IMR-90 (cell line): ENCODE results near the gene SGSH. TPM values are rescaled to one million over a fixed set of nuclear protein-coding genes. Genes with fewer than 3 reads are reported as not detected.

Experiments
- ATAC-seq: fragments of 200-7000 bp; cut with Tn5 transposase; 2 replicates; pipeline ENCODE4 v1.9.1; 2020; ENCODE audit warnings: low read depth, mild to moderate bottlenecking, moderate library complexity
- BruUV-seq: library from RNA; stranded (reverse); fragments of 400-500 nt; replicated peaks from 2 replicates; lab custom pipeline; 2021; lab: Mats Ljungman, UMichigan
- CTCF ChIA-PET: fragments of 300-600 bp; formaldehyde crosslinking; extraction: SDS; loops from one replicate; lab custom pipeline; 2021; ENCODE audit warnings: antibody characterized with exemption; lab: Yijun Ruan, JAX
- POLR2A ChIA-PET: fragments of 300-600 bp; sonication (Branson Sonifier 250); formaldehyde crosslinking; loops from one replicate; lab custom pipeline; 2022; ENCODE audit warnings: antibody characterized with exemption; ENCODE audit not compliant: unreplicated experiment; lab: Charles Lee
- DNase-seq: peaks from one replicate; pipeline ENCODE4 v3.0.0; 2013
- H2AFZ ChIP-seq: replicated peaks from 2 replicates; pipeline ENCODE3; 2013; ENCODE audit warnings: low read length, mild to moderate bottlenecking; ENCODE audit not compliant: poor library complexity
- H2AK5ac ChIP-seq: 2 replicates; pipeline ENCODE4 v1.6.1; 2013; ENCODE audit warnings: low read depth, low read length, inconsistent platforms
- H2AK9ac ChIP-seq: replicated peaks from 2 replicates; pipeline ENCODE3; 2013; ENCODE audit warnings: mild to moderate bottlenecking, low read depth, low read length, moderate library complexity; ENCODE audit not compliant: poor library complexity
- H2BK120ac ChIP-seq: 2 replicates; pipeline ENCODE4 v1.6.1; 2013; ENCODE audit warnings: low read depth, low read length, inconsistent platforms
- H2BK15ac ChIP-seq: 3 replicates; pipeline ENCODE4 v1.6.1; 2013; ENCODE audit warnings: low read depth, low read length, inconsistent platforms
- H2BK20ac ChIP-seq: 2 replicates; pipeline ENCODE4 v1.6.1; 2013; ENCODE audit warnings: low read depth, mild to moderate bottlenecking, inconsistent platforms, low read length, moderate library complexity
- H2BK5ac ChIP-seq: 2 replicates; pipeline ENCODE4 v1.6.1; 2013; ENCODE audit warnings: mild to moderate bottlenecking, low read depth, low read length, inconsistent platforms; ENCODE audit not compliant: poor library complexity, severe bottlenecking
- H3K14ac ChIP-seq: replicated peaks from 2 replicates; pipeline ENCODE4 v1.6.1; 2013; ENCODE audit warnings: low read depth, low read length, inconsistent platforms
- H3K18ac ChIP-seq: 2 replicates; pipeline ENCODE4 v1.6.1; 2013; ENCODE audit warnings: low read depth, low read length, control low read depth
- H3K23ac ChIP-seq: 2 replicates; pipeline ENCODE4 v1.6.1; 2013; ENCODE audit warnings: low read depth, low read length, inconsistent platforms
- H3K27ac ChIP-seq: 2 replicates; pipeline ENCODE4 v1.5.1; 2013; ENCODE audit warnings: mild to moderate bottlenecking, control low read depth, low read length; ENCODE audit not compliant: insufficient read depth
- H3K27me3 ChIP-seq: 2 replicates; pipeline ENCODE4 v1.6.1; 2013; ENCODE audit warnings: low read length; ENCODE audit not compliant: control insufficient read depth, insufficient read depth
- H3K36me3 ChIP-seq: 2 replicates; pipeline ENCODE4 v1.6.1; 2013; ENCODE audit warnings: low read length, mixed read lengths; ENCODE audit not compliant: control insufficient read depth, insufficient read depth
- H3K4ac ChIP-seq: 2 replicates; pipeline ENCODE4 v1.6.1; 2013; ENCODE audit warnings: low read depth, low read length, inconsistent platforms
- H3K4me1 ChIP-seq: 2 replicates; pipeline ENCODE4 v1.6.1; 2013; ENCODE audit warnings: low read length, mixed read lengths; ENCODE audit not compliant: control insufficient read depth, insufficient read depth
- H3K4me2 ChIP-seq: 2 replicates; pipeline ENCODE4 v1.6.1; 2013; ENCODE audit warnings: low read depth, mild to moderate bottlenecking, control low read depth, low read length, moderate library complexity
- H3K4me3 ChIP-seq: 2 replicates; pipeline ENCODE4 v1.5.1; 2013; ENCODE audit warnings: low read depth, mild to moderate bottlenecking, control low read depth, low read length, moderate library complexity; ENCODE audit not compliant: insufficient read depth
- H3K56ac ChIP-seq: 2 replicates; pipeline ENCODE4 v1.6.1; 2013; ENCODE audit warnings: low read length, inconsistent platforms; ENCODE audit not compliant: insufficient read depth; ENCODE audit errors: extremely low read depth
- H3K79me1 ChIP-seq, 2 experiments: 2 replicates each; pipeline ENCODE4 v1.6.1; 2013; ENCODE audit warnings: low read length in 2 of 2, inconsistent platforms in 1 of 2, low read depth in 1 of 2
- H3K9ac ChIP-seq: 2 replicates; pipeline ENCODE4 v1.6.1; 2013; ENCODE audit warnings: low read depth, low read length, control low read depth
- H3K9me1 ChIP-seq: 2 replicates; pipeline ENCODE4 v1.6.1; 2013; ENCODE audit warnings: low read length, inconsistent platforms; ENCODE audit not compliant: insufficient read depth
- H3K9me3 ChIP-seq: 2 replicates; pipeline ENCODE4 v1.6.1; 2013; ENCODE audit warnings: low read length; ENCODE audit not compliant: control insufficient read depth, insufficient read depth
- H4K20me1 ChIP-seq: 2 replicates; pipeline ENCODE4 v1.6.1; 2013; ENCODE audit warnings: low read length, inconsistent platforms; ENCODE audit not compliant: insufficient read depth
- H4K5ac ChIP-seq: 2 replicates; pipeline ENCODE4 v1.6.1; 2013; ENCODE audit warnings: mild to moderate bottlenecking, low read depth, low read length, control low read depth
- H4K8ac ChIP-seq, 2 experiments: 2 replicates each; pipeline ENCODE4 v1.6.1; 2013; ENCODE audit warnings: low read depth in 2 of 2, low read length in 2 of 2, control low read depth in 1 of 2, inconsistent platforms in 1 of 2
- H4K91ac ChIP-seq: 2 replicates; pipeline ENCODE4 v1.6.1; 2013; ENCODE audit warnings: low read depth, low read length, inconsistent platforms; ENCODE audit not compliant: insufficient read depth
- CEBPB ChIP-seq: IDR thresholded peaks from 2 replicates; pipeline ENCODE4 v1.6.1; 2012; ENCODE audit warnings: low read depth, low read length, improper control_type of control experiment
- FOS ChIP-seq: fragments of 150-350 bp; IDR thresholded peaks from 2 replicates; pipeline ENCODE4 v1.6.1; 2016; ENCODE audit warnings: low read depth, low read length
- MAFK ChIP-seq: IDR thresholded peaks from 2 replicates; pipeline ENCODE4 v1.6.1; 2012; ENCODE audit warnings: low read depth, low read length, improper control_type of control experiment
- MXI1 ChIP-seq: IDR thresholded peaks from 2 replicates; pipeline ENCODE4 v1.6.1; 2012; ENCODE audit warnings: low read depth, mild to moderate bottlenecking, low read length, moderate library complexity, borderline replicate concordance
- POLR2A ChIP-seq: IDR thresholded peaks from 2 replicates; pipeline ENCODE4 v1.6.1; 2012; ENCODE audit warnings: mild to moderate bottlenecking, low read depth, low read length
- RAD21 ChIP-seq: IDR thresholded peaks from 2 replicates; pipeline ENCODE4 v1.6.1; 2012; ENCODE audit warnings: low read length, improper control_type of control experiment
- RCOR1 ChIP-seq: IDR thresholded peaks from 2 replicates; pipeline ENCODE4 v1.6.1; 2012; ENCODE audit warnings: mild to moderate bottlenecking, low read length, improper control_type of control experiment; ENCODE audit not compliant: insufficient replicate concordance
- RFX5 ChIP-seq: IDR thresholded peaks from 2 replicates; pipeline ENCODE4 v1.8.0; 2012; ENCODE audit warnings: low read depth, mild to moderate bottlenecking, low read length, moderate library complexity
- WGBS, 2 experiments: methylation state at CpG; one replicate each; pipeline versions ENCODE4 v1.1.5 to v1.1.7; 2013; ENCODE audit warnings: missing lambda C conversion rate in 2 of 2; ENCODE audit not compliant: insufficient read length in 1 of 2; ENCODE audit errors: extremely low coverage in 2 of 2; 5-methylcytosine and 5-hydroxymethylcytosine counted together
- dilution Hi-C: fragments of 300-500 bp; cut with HindIII; formaldehyde crosslinking; loops from one replicate; pipeline ENCODE4 v1.14.3; 2018; ENCODE audit warnings: low sequenced_read_pairs; ENCODE audit not compliant: unreplicated experiment
- in situ Hi-C: fragments of 300-500 bp; cut with MboI; formaldehyde crosslinking; loops from 3 replicates; pipeline ENCODE4 v1.14.3; 2019; ENCODE audit warnings: low sequenced_read_pairs, inconsistent platforms, mixed read lengths
- intact Hi-C: fragments of 100-400 bp; cut with micrococcal nuclease; formaldehyde crosslinking; loops from 2 replicates; pipeline ENCODE4 v1.10.0; 2022
- polyA plus RNA-seq, 3 experiments: library from polyadenylated mRNA; depleted of rRNA; stranded (reverse); fragments of >200 nt; gene quantifications; 2 replicates each; pipeline ENCODE4 v1.2.3, GENCODE V29; 2012; ENCODE audit warnings: low replicate concordance in 1 of 3
- total RNA-seq: library from RNA; depleted of rRNA; stranded (reverse); fragments of >200 nt; gene quantifications from 2 replicates; pipeline ENCODE4 v1.2.3, GENCODE V29; 2012
- TF ChIP-seq, protein P1 (sequence below): fragments of 150-350 bp; IDR thresholded peaks from 2 replicates; pipeline ENCODE4 v1.6.1; 2017; ENCODE audit warnings: mild to moderate bottlenecking, antibody characterized with exemption, low read length, low read depth

The SGSH gene
- total and polyA plus RNA-seq, 2 of the 4 experiments (the other 2 are of a cell fraction): 3.0 to 41.5 TPM

GRCh38 chr17:80227156-80227555 lies 7.0 kb upstream of the SGSH start:
- H3K9me1 ChIP-seq: peaks cover 7% of the 10 kb centered on the region
- no peaks in the 10 kb centered on the region for H4K20me1 ChIP-seq
- no TSS peak for BruUV-seq
- H3K27me3 ChIP-seq: no peaks in the 10 kb centered on the region
- TF ChIP-seq RFX5 (no peak), CEBPB (no peak), MXI1 (no peak), RAD21 (no peak), RCOR1 (no peak), FOS (no peak), MAFK (no peak), POLR2A (no peak)
- TF ChIP-seq, protein P1, sequence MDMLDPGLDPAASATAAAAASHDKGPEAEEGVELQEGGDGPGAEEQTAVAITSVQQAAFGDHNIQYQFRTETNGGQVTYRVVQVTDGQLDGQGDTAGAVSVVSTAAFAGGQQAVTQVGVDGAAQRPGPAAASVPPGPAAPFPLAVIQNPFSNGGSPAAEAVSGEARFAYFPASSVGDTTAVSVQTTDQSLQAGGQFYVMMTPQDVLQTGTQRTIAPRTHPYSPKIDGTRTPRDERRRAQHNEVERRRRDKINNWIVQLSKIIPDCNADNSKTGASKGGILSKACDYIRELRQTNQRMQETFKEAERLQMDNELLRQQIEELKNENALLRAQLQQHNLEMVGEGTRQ: no peak
- H3K23ac ChIP-seq: no peak overlapping the region
- DNase-seq (no peak), ATAC-seq (no peak)
- no peak overlapping the region for H3K4ac ChIP-seq
- dilution Hi-C loops (no loop called here), in situ Hi-C loops (no loop called here), intact Hi-C loops (no loop called here)
- H3K56ac ChIP-seq: no peak overlapping the region
- H2BK5ac ChIP-seq: no peak overlapping the region
- no peak overlapping the region for H3K18ac ChIP-seq
- no peak overlapping the region for H2AFZ ChIP-seq
- no peak overlapping the region for H3K4me2 ChIP-seq
- H3K36me3 ChIP-seq: peaks cover 33% of the 10 kb centered on the region
- H4K5ac ChIP-seq: no peak overlapping the region
- ChIA-PET CTCF (no interaction called here), POLR2A (no interaction called here)
- no peak overlapping the region for H2BK20ac ChIP-seq
- H3K79me1 ChIP-seq: peaks cover 0 to 18% of the 10 kb centered on the region in 2 experiments; a peak in 2 of 4 replicates
- no peak overlapping the region for H4K91ac ChIP-seq
- H3K27ac ChIP-seq: no peak overlapping the region
- no peak overlapping the region for H2BK15ac ChIP-seq
- no peak overlapping the region for H2BK120ac ChIP-seq
- no peaks in the 10 kb centered on the region for H3K4me1 ChIP-seq
- H2AK9ac ChIP-seq: no peak overlapping the region
- 100% methylated on average over 3 of the region's 4 CpGs; no CpG with 5 or more reads in 1 of the 2 experiments for WGBS, 2 experiments
- H3K9me3 ChIP-seq: peaks cover 1% of the 10 kb centered on the region; the same call in 1 of the 2 replicates
- H3K14ac ChIP-seq: no peak overlapping the region
- no peak overlapping the region for H3K4me3 ChIP-seq
- H2AK5ac ChIP-seq: no peak overlapping the region
- H3K9ac ChIP-seq: no peak overlapping the region
- H4K8ac ChIP-seq: no peak overlapping the region
